Omental fat pad (tissue), 4 donors: ENCODE data around the gene SERPINB5. TPM values are rescaled to one million over a fixed set of nuclear protein-coding genes. Genes with fewer than 3 reads are reported as not detected.

Experiments used
- ATAC-seq: fragments of 150-250 bp; one replicate; pipeline ENCODE4 v1.9.1; 2016; ENCODE audit warnings: mild to moderate bottlenecking, moderate library complexity; ENCODE audit not compliant: low FRiP score
- DNase-seq: peaks from one replicate; pipeline ENCODE4 v3.0.0-alpha.2; 2019; ENCODE audit warnings: low spot score
- total RNA-seq, 4 donors: library from RNA; depleted of rRNA; stranded (reverse); fragments of >200 nt; gene quantifications; one replicate each; pipeline ENCODE4 v1.1.0, GENCODE V29; 2016
- TF ChIP-seq, protein P1 (sequence below), 3 donors: fragments of 450-650 bp; IDR thresholded peaks; one replicate each; pipeline ENCODE4 v1.5.1; 2016 to 2017; ENCODE audit warnings: antibody characterized with exemption in 3 of 3, mild to moderate bottlenecking in 3 of 3, moderate library complexity in 2 of 3

Gene SERPINB5
- total RNA-seq, 4 donors from 2014 or later: not detected

DNA sequence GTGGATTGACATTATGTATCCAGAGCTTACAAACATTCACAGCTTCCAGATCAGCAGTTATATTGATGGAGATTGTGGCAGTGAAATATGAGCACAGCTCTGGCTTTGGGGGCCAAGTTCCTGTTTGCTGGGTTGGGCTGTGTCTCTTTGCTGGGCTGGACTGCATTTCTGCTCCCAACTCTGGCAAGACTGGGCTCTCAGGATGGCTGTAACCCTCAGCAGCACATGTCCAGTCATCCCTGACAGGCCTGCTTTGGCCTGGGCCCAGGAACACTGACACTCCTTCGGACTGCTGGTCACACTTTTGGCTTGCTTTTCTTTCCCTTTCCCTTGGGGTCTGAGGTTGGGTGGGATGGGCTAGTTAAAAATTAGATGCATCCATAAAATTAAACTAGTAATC, 36.5 kb upstream of the SERPINB5 start:
- DNase-seq (no peak), ATAC-seq (peak; percentile 30)
- TF ChIP-seq, protein P1, sequence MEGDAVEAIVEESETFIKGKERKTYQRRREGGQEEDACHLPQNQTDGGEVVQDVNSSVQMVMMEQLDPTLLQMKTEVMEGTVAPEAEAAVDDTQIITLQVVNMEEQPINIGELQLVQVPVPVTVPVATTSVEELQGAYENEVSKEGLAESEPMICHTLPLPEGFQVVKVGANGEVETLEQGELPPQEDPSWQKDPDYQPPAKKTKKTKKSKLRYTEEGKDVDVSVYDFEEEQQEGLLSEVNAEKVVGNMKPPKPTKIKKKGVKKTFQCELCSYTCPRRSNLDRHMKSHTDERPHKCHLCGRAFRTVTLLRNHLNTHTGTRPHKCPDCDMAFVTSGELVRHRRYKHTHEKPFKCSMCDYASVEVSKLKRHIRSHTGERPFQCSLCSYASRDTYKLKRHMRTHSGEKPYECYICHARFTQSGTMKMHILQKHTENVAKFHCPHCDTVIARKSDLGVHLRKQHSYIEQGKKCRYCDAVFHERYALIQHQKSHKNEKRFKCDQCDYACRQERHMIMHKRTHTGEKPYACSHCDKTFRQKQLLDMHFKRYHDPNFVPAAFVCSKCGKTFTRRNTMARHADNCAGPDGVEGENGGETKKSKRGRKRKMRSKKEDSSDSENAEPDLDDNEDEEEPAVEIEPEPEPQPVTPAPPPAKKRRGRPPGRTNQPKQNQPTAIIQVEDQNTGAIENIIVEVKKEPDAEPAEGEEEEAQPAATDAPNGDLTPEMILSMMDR (IDR thresholded peaks at IDR 0.05): no peak

DNA sequence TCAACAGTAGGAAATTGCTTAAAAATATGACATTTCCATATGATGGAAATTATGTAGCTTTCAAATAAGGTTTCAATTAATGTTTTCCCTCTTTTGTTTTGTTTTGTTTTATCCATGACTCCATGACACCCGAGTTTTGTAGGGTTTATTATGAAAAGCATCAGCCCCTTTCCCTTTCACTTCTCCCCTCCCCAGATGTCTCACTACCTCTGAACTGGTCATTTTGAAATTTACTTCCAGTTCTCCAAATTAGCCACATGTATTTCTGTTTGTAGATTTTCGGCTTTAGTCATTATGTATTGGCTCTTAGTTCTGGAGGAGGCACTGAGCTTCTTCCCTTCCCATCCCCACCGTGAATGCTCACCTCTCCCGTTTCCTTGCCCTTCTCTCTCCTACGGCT, 35.9 kb upstream of the SERPINB5 start:
- TF ChIP-seq, protein P1 (IDR thresholded peaks at IDR 0.05): no peak
- no peak for DNase-seq
- ATAC-seq: no peak

DNA sequence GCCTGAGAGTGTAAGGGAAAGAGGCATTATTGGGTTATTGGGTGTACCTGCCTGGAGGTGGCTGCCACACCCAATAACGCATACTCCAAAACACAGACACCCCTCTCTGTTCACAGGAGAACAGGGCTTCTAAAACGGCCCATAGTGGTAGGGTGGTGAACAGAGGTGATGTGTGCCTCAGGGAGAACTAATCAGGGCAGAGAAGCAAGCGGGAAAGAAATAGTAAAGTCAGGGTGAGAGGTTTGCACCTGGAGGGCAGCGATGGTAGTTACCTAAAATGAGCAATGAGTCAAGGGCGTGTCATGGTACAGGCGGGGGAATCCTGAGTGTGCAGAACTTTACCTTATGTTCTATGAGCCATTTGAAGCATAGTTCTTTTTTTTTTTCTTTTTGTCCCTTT, 32.9 kb upstream of the SERPINB5 start:
- TF ChIP-seq, protein P1 (IDR thresholded peaks at IDR 0.05): no peak
- ATAC-seq: no peak

DNA sequence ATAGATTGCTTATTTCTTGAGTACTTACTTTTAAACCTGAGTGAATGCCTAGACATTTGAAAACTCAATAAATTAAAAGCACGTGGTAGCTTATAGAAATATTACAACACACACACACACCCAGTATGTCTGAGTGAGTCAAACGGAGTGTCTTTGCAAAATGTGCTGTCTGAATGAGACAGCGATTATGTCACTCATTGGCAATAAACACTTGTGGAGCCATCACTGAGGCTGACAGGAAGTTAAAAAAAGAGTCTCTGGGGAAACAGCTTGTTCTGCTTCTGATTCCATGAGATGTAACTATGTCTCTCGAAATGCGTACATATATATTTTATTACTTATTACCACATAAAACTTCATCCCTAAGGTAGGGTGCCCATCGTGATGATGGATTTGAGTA, 32.2 kb upstream of the SERPINB5 start:
- ATAC-seq: peak; percentile 66
- DNase-seq: no peak
- TF ChIP-seq, protein P1 (IDR thresholded peaks at IDR 0.05): no peak

More for the DNA sequence above, 32.9 kb upstream of the SERPINB5 start:
- DNase-seq: no peak

DNA sequence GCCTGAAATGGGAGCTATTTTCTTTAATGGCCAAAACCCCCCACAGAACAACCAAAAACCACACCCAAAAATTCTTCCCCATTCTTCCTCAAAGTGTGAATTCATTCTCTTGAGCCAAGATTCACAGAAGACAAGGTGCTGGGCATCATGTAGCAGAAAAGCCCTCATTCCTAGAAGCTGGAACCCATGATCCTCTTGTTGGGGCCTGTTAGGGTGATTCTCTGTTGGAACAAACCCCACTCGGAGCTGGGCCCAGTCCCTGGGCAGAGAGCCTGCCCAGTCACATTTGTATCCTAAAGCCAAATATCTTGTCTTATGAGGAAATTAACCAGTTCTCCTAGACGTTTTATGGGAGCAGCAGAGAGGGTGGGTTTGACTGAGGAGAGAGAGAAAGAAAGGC, 31.7 kb upstream of the SERPINB5 start:
- ATAC-seq (no peak), DNase-seq (no peak)
- TF ChIP-seq, protein P1 (IDR thresholded peaks at IDR 0.05): no peak

DNA sequence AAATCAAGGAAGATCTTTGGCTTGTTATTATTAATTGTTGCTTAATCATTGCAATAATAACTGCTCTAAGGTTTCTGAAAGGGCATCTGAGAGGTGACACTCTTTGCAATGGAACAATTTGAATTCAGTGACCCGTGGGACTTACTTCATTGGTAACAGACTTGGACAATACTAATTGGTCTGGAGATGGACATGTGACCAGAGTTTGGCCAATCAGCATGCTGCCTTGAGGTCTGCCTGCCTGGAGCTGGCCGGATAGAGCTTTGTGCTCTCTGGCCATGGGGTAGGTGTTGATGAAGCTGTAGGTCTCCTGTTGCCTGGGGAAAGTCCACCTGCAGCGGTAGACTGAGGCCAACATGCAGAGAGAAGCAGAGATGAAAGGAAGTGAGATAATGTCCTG, 30.5 kb upstream of the SERPINB5 start:
- ATAC-seq (no peak), DNase-seq (no peak)
- TF ChIP-seq, protein P1 (IDR thresholded peaks at IDR 0.05): no peak

DNA sequence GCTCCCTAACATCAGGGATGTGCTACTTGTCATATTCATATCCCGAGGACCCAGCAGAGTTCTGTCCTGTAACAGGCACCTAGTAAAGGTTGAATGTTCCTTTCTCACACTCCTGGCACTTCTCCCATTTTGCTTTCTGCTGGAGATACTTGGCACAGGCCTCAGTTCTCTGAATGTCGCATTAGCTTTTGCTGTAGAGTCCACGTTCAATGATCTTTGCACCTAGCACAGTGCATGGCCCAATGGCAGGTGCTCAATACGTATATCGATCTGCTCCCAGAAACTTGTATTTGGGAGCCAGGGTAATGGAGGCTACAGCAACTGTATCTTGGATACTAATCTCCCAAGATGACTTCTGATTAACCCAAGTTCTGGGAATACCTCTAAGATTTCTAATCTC, 29.7 kb upstream of the SERPINB5 start:
- DNase-seq (no peak), ATAC-seq (no peak)
- TF ChIP-seq, protein P1 (IDR thresholded peaks at IDR 0.05): no peak
